ENCODE data around the gene PIK3CD.

The PIK3CD gene
- 261 to 577 (median 423) reads per million in 9 experiments for total RNA-seq

DNA sequence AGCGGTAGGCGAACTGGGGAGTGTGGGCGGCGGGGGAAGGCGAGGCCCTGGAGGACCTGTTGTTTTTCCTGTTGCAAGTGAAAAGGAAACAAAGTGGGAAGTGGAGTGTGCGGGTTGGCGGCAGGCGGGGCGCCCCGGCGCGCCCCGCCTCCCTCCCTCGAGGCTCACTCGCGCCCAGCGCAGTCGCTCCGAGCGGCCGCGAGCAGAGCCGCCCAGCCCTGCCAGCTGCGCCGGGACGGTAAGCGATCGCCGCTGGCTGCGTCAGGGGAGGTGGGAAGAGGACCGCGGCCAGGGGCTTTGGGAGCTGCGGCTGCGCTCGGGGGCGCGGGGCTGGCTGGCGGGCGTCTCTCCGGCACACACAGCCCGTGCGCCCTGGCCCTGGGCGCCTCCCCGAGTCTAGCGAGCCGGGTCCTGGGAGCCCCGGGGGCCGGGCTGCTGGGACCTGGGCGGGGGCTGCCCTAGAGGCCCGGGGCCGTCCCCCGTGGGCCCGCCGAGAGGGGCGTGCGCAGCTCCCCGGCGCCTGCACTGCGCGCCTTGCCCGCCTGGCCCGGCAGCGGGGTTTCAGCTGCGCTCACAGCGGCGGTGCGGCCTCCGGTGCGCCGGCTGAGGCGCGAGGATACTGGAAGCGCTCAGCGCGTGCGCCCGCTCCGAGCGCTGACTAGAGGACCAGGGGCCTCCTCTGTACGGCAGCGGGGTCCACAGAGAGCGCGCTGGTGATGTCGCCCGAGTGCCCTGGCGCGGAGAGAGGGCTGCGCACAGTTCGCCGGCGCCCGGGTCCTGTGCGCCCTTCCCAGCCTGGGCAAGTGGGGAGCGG is at the start of gene PIK3CD:
Gene PIK3CD (plus strand): TSS at position 167 of the 814 bp plus-strand sequence. CDS start 58,725 bp downstream, outside the sequence.
- H3K27me3 Mint-ChIP-seq, result no peaks in the 10 kb centered on the region
- peak; percentile 49 for ATAC-seq (replicated peaks)

GRCh38 chr1:9601942-9602793 is 49.4 kb upstream of the PIK3CD start:
- no peak overlapping the region for H3K27ac Mint-ChIP-seq
- peaks cover 15% of the 10 kb centered on the region for H3K36me3 Mint-ChIP-seq (ENCODE audit: insufficient read depth)
- DNase-seq (no peak), ATAC-seq (replicated peaks) (no peak)
- H3K4me3 Mint-ChIP-seq, result no peak overlapping the region
- H3K4me1 Mint-ChIP-seq (ENCODE audit: low read depth in 2 of 2), result no peaks in the 10 kb centered on the region
- H3K27me3 Mint-ChIP-seq, result no peaks in the 10 kb centered on the region
- no peaks in the 10 kb centered on the region for H3K9me3 Mint-ChIP-seq

More for the DNA sequence above, at the start of gene PIK3CD:
- H3K4me3 Mint-ChIP-seq, result peak within 1 kb of the TSS; percentile 99
- H3K27ac Mint-ChIP-seq, result peak within 1 kb of the TSS; percentile 96 to 98
- peaks cover 46 to 51% of the 10 kb centered on the region in 2 donors for H3K4me1 Mint-ChIP-seq (ENCODE audit: low read depth in 2 of 2)
- no peaks in the 10 kb centered on the region for H3K9me3 Mint-ChIP-seq
- H3K36me3 Mint-ChIP-seq (ENCODE audit: insufficient read depth), result peaks cover 43% of the 10 kb centered on the region
- DNase-seq, result peak in 2 of 3 experiments; percentile 19 to 50

DNA sequence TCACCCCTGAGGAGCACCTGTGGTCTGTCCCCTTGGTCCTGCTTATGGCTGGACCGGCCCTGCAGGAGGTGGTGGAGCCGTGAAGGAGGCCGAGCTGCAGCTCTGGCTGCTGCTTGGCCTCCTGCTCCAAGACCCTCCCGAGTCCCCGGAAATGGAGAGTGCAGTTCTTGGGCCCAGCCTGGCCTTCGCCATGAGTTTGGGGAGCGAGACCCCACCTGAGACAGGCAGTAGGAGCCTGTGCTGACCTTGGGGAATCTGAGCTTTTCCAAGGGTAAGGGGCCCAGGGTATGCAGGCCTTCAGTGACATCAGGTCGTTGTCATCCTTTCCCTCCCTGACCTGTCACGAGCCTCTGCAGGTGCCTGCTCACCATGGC is 48.8 kb upstream of the PIK3CD start:
- ATAC-seq (replicated peaks), result no peak

DNA sequence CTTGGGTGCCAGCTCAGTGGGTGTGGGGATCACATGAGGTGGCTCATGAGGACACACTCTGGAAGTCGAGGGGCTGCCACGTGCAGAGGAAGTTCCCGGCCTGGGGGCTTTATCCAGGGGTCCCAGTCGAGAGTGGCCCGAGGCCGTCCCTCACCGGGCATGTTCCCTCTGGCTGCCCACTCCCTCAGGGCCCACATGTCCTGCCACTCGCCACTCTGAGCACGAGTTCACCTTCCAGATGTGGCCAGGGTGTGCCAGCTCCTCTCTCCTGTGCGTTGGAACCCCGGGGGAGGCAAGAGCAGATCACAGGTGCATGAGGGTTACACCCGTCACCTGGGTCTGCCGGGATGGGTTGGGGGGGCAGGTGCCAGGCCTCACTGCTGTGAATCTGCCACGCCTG is 48.2 kb upstream of the PIK3CD start:
- H3K36me3 Mint-ChIP-seq (ENCODE audit: insufficient read depth), result peaks cover 7% of the 10 kb centered on the region
- ATAC-seq (replicated peaks), result no peak
- H3K4me3 Mint-ChIP-seq, result no peak overlapping the region

More for the DNA sequence above, 48.8 kb upstream of the PIK3CD start:
- no peak for DNase-seq
- Mint-ChIP-seq H3K27me3 (no peaks in the 10 kb centered on the region), H3K9me3 (no peaks in the 10 kb centered on the region), H3K4me3 (no peak overlapping the region), H3K36me3 (ENCODE audit: insufficient read depth) (peaks cover 10% of the 10 kb centered on the region), H3K27ac (no peak overlapping the region), H3K4me1 (ENCODE audit: low read depth in 2 of 2) (no peaks in the 10 kb centered on the region)

DNA sequence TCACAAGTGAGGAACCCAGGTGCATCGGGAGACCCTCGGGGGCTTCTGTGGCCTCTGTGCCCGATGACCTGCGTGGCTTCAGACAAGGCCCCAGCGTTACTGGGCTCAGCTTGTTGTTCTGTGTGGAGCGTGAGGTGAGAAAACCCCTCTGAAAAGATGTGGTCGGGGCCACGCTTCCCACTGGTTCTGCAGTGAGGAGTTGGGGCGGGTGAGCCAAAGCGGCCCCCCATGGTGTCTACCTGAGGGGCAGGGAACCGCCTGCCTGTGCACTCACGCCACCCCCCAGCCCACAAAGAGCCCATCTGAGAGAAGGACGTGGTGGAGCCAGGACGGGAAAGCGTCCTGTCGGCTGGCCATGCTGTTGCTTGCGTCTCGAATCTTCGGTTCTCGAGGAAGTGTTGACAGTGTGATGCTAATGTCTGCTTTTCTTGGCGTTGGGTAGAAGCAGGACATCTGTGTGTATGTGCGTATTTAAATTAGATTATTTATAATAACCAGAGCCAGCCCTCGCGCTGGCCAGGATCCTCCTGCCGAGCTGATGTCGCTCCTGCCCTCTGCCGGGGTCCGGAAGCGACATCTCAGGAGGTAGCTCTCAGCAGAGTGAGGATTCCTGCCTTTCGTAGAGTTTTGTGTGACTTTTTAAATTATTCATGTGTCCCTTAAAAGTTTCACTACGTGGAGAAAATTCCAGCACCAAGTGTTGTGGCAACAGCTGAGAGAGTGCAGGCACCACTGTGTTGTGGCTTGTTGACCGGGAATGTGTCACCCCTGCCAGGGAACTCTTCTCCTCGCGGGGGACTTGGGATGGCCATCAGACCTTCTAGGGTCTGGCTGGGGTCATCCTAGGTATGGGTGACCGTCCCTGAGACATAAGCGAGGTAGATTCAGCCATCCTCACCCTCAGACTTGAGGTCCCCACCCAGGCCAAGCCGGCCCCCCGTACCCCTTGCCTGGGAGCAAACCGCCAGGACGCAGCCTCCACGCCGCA is 47.5 kb upstream of the PIK3CD start:
- Mint-ChIP-seq H3K4me3 (no peak overlapping the region), H3K9me3 (no peaks in the 10 kb centered on the region), H3K27ac (no peak overlapping the region), H3K36me3 (ENCODE audit: insufficient read depth) (peaks cover 6% of the 10 kb centered on the region), H3K27me3 (no peaks in the 10 kb centered on the region), H3K4me1 (ENCODE audit: low read depth in 2 of 2) (no peaks in the 10 kb centered on the region)
- ATAC-seq (replicated peaks), result no peak
- DNase-seq, result no peak

More for the DNA sequence above, 48.2 kb upstream of the PIK3CD start:
- H3K4me1 Mint-ChIP-seq (ENCODE audit: low read depth in 2 of 2), result no peaks in the 10 kb centered on the region
- no peak overlapping the region for H3K27ac Mint-ChIP-seq
- no peaks in the 10 kb centered on the region for H3K27me3 Mint-ChIP-seq
- H3K9me3 Mint-ChIP-seq, result no peaks in the 10 kb centered on the region
- DNase-seq, result no peak

DNA sequence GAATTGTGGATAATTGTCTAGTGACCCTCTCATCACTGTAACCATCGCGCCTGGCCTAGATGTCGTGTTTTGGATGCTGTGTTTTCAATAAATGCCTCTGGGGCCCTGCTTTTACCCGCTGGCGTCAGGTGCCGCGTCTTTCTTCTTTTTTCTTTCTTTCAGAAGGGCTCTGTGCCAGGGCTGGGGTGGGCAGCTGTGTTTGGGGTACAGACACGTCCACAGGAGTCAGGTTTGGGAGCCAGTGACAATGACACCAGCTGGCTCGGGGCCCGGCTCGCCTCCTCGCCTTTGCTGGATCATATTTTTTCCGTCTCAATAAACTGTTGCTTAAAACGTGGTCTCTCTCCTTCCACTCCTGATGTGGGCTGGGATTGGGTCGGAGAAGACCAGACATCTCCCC is 46.7 kb upstream of the PIK3CD start:
- Mint-ChIP-seq H3K27ac (peak overlapping the region in 1 of 2 donors; percentile 60), H3K27me3 (no peaks in the 10 kb centered on the region), H3K9me3 (no peaks in the 10 kb centered on the region), H3K4me3 (no peak overlapping the region), H3K36me3 (ENCODE audit: insufficient read depth) (peaks cover 6% of the 10 kb centered on the region), H3K4me1 (ENCODE audit: low read depth in 2 of 2) (no peaks in the 10 kb centered on the region)
- ATAC-seq (replicated peaks), result no peak
- no peak for DNase-seq

DNA sequence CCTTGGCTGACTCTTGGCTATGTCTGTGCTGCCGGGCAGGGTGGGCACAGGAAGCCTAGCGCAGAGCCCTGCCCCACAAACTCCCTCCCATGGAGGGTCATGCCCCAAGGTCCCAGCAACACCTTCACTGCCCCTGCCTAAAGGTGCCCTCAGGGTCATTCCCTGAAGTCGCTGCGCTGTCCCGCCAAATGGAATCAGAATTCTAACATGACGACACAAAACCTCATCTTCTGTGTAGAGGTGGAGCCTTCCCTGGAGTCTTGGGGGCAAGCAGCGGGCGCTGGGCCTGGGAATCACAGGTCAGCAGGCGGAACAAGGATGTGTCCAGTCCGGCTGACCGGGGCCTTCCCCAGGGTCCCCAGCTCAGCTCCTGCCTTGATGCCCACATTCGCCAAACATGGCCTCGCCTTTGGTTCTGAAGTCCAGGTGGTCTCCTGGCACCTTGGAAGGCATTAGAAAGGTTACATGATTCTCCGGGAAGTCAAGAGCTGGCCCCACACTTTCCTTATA is 45.5 kb upstream of the PIK3CD start:
- no peak for ATAC-seq (replicated peaks)
- DNase-seq, result no peak
- Mint-ChIP-seq H3K27ac (no peak overlapping the region), H3K4me1 (ENCODE audit: low read depth in 2 of 2) (no peaks in the 10 kb centered on the region), H3K4me3 (no peak overlapping the region), H3K9me3 (no peaks in the 10 kb centered on the region), H3K27me3 (no peaks in the 10 kb centered on the region), H3K36me3 (ENCODE audit: insufficient read depth) (peaks cover 2% of the 10 kb centered on the region)

- H3K36me3 Mint-ChIP-seq (ENCODE audit: insufficient read depth), result peaks cover 2% of the 10 kb centered on the region
- no peaks in the 10 kb centered on the region for H3K27me3 Mint-ChIP-seq
- ATAC-seq (replicated peaks) (no peak), DNase-seq (no peak)
- H3K9me3 Mint-ChIP-seq, result no peaks in the 10 kb centered on the region
- no peak overlapping the region for H3K4me3 Mint-ChIP-seq
- H3K4me1 Mint-ChIP-seq (ENCODE audit: low read depth in 2 of 2), result no peaks in the 10 kb centered on the region
- no peak overlapping the region for H3K27ac Mint-ChIP-seq
These were observed 45.1 kb upstream of the PIK3CD start for GRCh38 chr1:9606458-9606857.

- Mint-ChIP-seq H3K36me3 (ENCODE audit: insufficient read depth) (peaks cover 2% of the 10 kb centered on the region), H3K27ac (no peak overlapping the region), H3K9me3 (no peaks in the 10 kb centered on the region), H3K4me1 (ENCODE audit: low read depth in 2 of 2) (no peaks in the 10 kb centered on the region), H3K27me3 (no peaks in the 10 kb centered on the region), H3K4me3 (no peak overlapping the region)
- DNase-seq, result no peak
- ATAC-seq (replicated peaks), result no peak
These were observed 44.6 kb upstream of the PIK3CD start for GRCh38 chr1:9606948-9607347.

- Mint-ChIP-seq H3K9me3 (no peaks in the 10 kb centered on the region), H3K36me3 (ENCODE audit: insufficient read depth) (peaks cover 2% of the 10 kb centered on the region), H3K27ac (peak overlapping the region; percentile 20 to 42), H3K4me1 (ENCODE audit: low read depth in 2 of 2) (no peaks in the 10 kb centered on the region), H3K4me3 (no peak overlapping the region), H3K27me3 (no peaks in the 10 kb centered on the region)
- DNase-seq, result no peak
- no peak for ATAC-seq (replicated peaks)
These were observed 44.2 kb upstream of the PIK3CD start for GRCh38 chr1:9607352-9607751.

DNA sequence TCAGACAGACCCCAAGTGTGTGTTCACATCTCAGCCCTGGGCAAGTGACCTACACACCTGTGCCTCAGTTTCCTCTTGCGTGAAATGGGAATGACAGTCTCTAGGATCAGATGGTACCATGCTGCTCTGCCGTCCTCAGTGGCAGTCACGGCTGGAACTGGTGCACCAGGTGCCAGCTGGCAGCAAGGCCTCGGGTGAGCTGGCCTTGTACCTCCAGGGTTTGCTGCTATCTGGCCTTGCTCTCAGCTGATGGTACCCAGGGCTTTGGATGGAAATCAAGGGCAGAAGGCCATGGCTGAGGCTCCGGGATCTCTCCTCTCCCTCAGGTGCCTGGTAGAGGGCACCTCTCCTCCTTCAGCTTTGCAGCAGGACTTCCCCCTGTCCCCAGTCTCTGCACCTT is 41.5 kb upstream of the PIK3CD start:
- no peaks in the 10 kb centered on the region for H3K4me1 Mint-ChIP-seq (ENCODE audit: low read depth in 2 of 2)
- no peak for ATAC-seq (replicated peaks)

GRCh38 chr1:9610548-9610947 is 41.0 kb upstream of the PIK3CD start:
- no peaks in the 10 kb centered on the region for H3K27me3 Mint-ChIP-seq
- no peaks in the 10 kb centered on the region for H3K9me3 Mint-ChIP-seq
- no peak overlapping the region for H3K27ac Mint-ChIP-seq
- H3K36me3 Mint-ChIP-seq (ENCODE audit: insufficient read depth), result peaks cover 5% of the 10 kb centered on the region
- H3K4me3 Mint-ChIP-seq, result no peak overlapping the region
- H3K4me1 Mint-ChIP-seq (ENCODE audit: low read depth in 2 of 2), result no peaks in the 10 kb centered on the region
- DNase-seq (no peak), ATAC-seq (replicated peaks) (no peak)

More for the DNA sequence above, 41.5 kb upstream of the PIK3CD start:
- Mint-ChIP-seq H3K27me3 (no peaks in the 10 kb centered on the region), H3K36me3 (ENCODE audit: insufficient read depth) (peaks cover 5% of the 10 kb centered on the region), H3K9me3 (no peaks in the 10 kb centered on the region), H3K4me3 (no peak overlapping the region), H3K27ac (no peak overlapping the region)
- DNase-seq, result no peak

DNA sequence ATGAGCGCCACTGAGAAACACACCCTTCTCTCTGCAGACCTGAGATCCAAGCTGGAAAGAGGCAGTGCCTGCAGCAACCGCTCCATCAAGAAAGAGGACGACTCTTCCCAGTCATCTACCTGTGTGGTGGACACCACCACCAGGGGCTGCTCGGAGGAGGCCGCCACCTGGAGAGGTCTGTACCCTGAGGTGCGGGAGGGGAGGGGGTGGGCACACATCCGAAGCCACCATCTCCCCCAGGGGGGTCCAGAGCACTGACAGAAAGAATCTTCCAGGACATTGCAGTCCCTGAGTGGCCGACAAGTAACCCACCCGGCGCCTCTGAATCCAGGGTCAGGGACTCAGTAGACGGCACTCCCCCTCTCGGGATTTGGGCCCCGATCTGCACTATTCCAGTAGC is 39.8 kb upstream of the PIK3CD start:
- H3K27ac Mint-ChIP-seq, result no peak overlapping the region
- no peak for ATAC-seq (replicated peaks)
- no peaks in the 10 kb centered on the region for H3K27me3 Mint-ChIP-seq
- no peak overlapping the region for H3K4me3 Mint-ChIP-seq
- DNase-seq, result no peak
- H3K9me3 Mint-ChIP-seq, result no peaks in the 10 kb centered on the region
- peaks cover 5% of the 10 kb centered on the region for H3K36me3 Mint-ChIP-seq (ENCODE audit: insufficient read depth)
- no peaks in the 10 kb centered on the region for H3K4me1 Mint-ChIP-seq (ENCODE audit: low read depth in 2 of 2)
